SH-SY5Y (cell line): ENCODE measurements around the gene CCT5.

ENCODE experiments used
- GATA2 ChIP-seq: IDR thresholded peaks from 2 replicates; pipeline ENCODE4 v1.6.1; 2011; ENCODE audit warnings: mild to moderate bottlenecking, low read depth, low read length
- GATA3 ChIP-seq: IDR thresholded peaks from 2 replicates; pipeline ENCODE4 v1.6.1; 2011; ENCODE audit warnings: low read depth, mild to moderate bottlenecking, low read length, moderate library complexity

- TF ChIP-seq GATA3 (no peak), GATA2 (no peak)
Measured at GRCh38 chr5:10310066-10310779, 60.1 kb downstream of the CCT5 start.
